ENCODE measurements around the gene PTPRN. TPM values are rescaled to one million over a fixed set of nuclear protein-coding genes. Genes with fewer than 3 reads are reported as not detected.
A peak's percentile ranks its signal among the peaks of the same experiment; 100 is the strongest.

PTPRN gene
- total RNA-seq, 2 experiments from 2014 or later, result not detected

GRCh38 chr2:219308142-219309101 lies 779 bp downstream of the PTPRN start:
- Histone ChIP-seq H3K9me3 (ENCODE audit: control insufficient read depth in 1 of 2, insufficient read depth in 1 of 2, low read length in 2 of 2) (peaks cover 0 to 26% of the 10 kb centered on the region in 2 experiments), H3K4me1 (ENCODE audit: insufficient read depth, low read length) (peaks cover 3% of the 10 kb centered on the region), H3K36me3 (ENCODE audit: insufficient read depth, low read length) (no peaks in the 10 kb centered on the region), H3K27ac (ENCODE audit: low read depth in 1 of 2, low read length in 2 of 2) (no peak overlapping the region), H3K4me3 (ENCODE audit: low read length) (no peak overlapping the region), H3K27me3 (ENCODE audit: control insufficient read depth in 1 of 2, insufficient read depth in 2 of 2, low read length in 2 of 2) (peaks cover 30 to 47% of the 10 kb centered on the region in 2 experiments)
- no peaks in the 10 kb centered on the region for H3K4me1 Mint-ChIP-seq (ENCODE audit: low read depth)
- no peaks in the 10 kb centered on the region for H3K36me3 Mint-ChIP-seq (ENCODE audit: low read depth)
- TF ChIP-seq CTCF (IDR thresholded peaks at IDR 0.05), result no peak
- peaks cover 67% of the 10 kb centered on the region for H3K27me3 Mint-ChIP-seq
- CTCF ChIA-PET, result interaction anchor here (0.7 kb wide), 1 partner anchor 97 kb away, joined by 3 read pairs; no protein-coding TSS in a partner anchor
- POLR2A ChIA-PET, result no interaction called here
- H3K9me3 Mint-ChIP-seq, result no peaks in the 10 kb centered on the region
- H3K27ac Mint-ChIP-seq, result no peak overlapping the region
- DNase-seq, result peak; percentile 50 to 81 (median 62)
- intact Hi-C loops (cut with DNase I, micrococcal nuclease), result loop anchor here in 1 of 2 experiments (10.0 kb wide), 1 partner anchor 344 kb away; no protein-coding TSS in a partner anchor
- H3K4me3 Mint-ChIP-seq, result no peak overlapping the region
- ATAC-seq (ENCODE audit: poor library complexity), result peak; percentile 81

- peaks cover 0 to 18% of the 10 kb centered on the region in 2 experiments for H3K9me3 ChIP-seq (ENCODE audit: control insufficient read depth in 1 of 2, insufficient read depth in 1 of 2, low read length in 2 of 2)
- Mint-ChIP-seq H3K9me3 (no peaks in the 10 kb centered on the region), H3K4me3 (no peak overlapping the region), H3K4me1 (ENCODE audit: low read depth) (no peaks in the 10 kb centered on the region), H3K27me3 (peaks cover 77% of the 10 kb centered on the region), H3K36me3 (ENCODE audit: low read depth) (no peaks in the 10 kb centered on the region), H3K27ac (no peak overlapping the region)
- TF ChIP-seq CTCF (IDR thresholded peaks at IDR 0.05), result no peak
- H3K36me3 ChIP-seq (ENCODE audit: insufficient read depth, low read length), result no peaks in the 10 kb centered on the region
- DNase-seq (no peak), ATAC-seq (ENCODE audit: poor library complexity) (no peak)
- POLR2A ChIA-PET, result no interaction called here
- H3K27me3 ChIP-seq (ENCODE audit: control insufficient read depth in 1 of 2, insufficient read depth in 2 of 2, low read length in 2 of 2), result peaks cover 37 to 50% of the 10 kb centered on the region in 2 experiments
- H3K4me1 ChIP-seq (ENCODE audit: insufficient read depth, low read length), result peaks cover 3% of the 10 kb centered on the region
- H3K27ac ChIP-seq (ENCODE audit: low read depth in 1 of 2, low read length in 2 of 2), result no peak overlapping the region
- H3K4me3 ChIP-seq (ENCODE audit: low read length), result no peak overlapping the region
- intact Hi-C loops (cut with DNase I, micrococcal nuclease), result loop anchor here in 1 of 2 experiments (10.0 kb wide), 1 partner anchor 341 kb away; no protein-coding TSS in a partner anchor
- CTCF ChIA-PET, result no interaction called here
Measured at GRCh38 chr2:219306047-219306446, 3.2 kb downstream of the PTPRN start.

GRCh38 chr2:219304223-219304622 lies 5.0 kb downstream of the PTPRN start:
- DNase-seq (no peak), ATAC-seq (ENCODE audit: poor library complexity) (no peak)
- ChIA-PET POLR2A (no interaction called here), CTCF (no interaction called here)
- H3K4me3 Mint-ChIP-seq, result no peak overlapping the region
- H3K9me3 Mint-ChIP-seq, result no peaks in the 10 kb centered on the region
- no peaks in the 10 kb centered on the region for H3K4me1 Mint-ChIP-seq (ENCODE audit: low read depth)
- Histone ChIP-seq H3K4me1 (ENCODE audit: insufficient read depth, low read length) (peaks cover 3% of the 10 kb centered on the region), H3K4me3 (ENCODE audit: low read length) (no peak overlapping the region), H3K9me3 (ENCODE audit: control insufficient read depth in 1 of 2, insufficient read depth in 1 of 2, low read length in 2 of 2) (peaks cover 0 to 21% of the 10 kb centered on the region in 2 experiments), H3K27ac (ENCODE audit: low read depth in 1 of 2, low read length in 2 of 2) (no peak overlapping the region), H3K27me3 (ENCODE audit: control insufficient read depth in 1 of 2, insufficient read depth in 2 of 2, low read length in 2 of 2) (peaks cover 33 to 36% of the 10 kb centered on the region in 2 experiments), H3K36me3 (ENCODE audit: insufficient read depth, low read length) (no peaks in the 10 kb centered on the region)
- H3K36me3 Mint-ChIP-seq (ENCODE audit: low read depth), result no peaks in the 10 kb centered on the region
- intact Hi-C loops (cut with DNase I, micrococcal nuclease), result loop anchor here in 1 of 2 experiments (10.0 kb wide), 1 partner anchor 339 kb away; no protein-coding TSS in a partner anchor
- peaks cover 72% of the 10 kb centered on the region for H3K27me3 Mint-ChIP-seq
- no peak overlapping the region for H3K27ac Mint-ChIP-seq
- no peak for TF ChIP-seq CTCF (IDR thresholded peaks at IDR 0.05)

Measured in CD4-positive, alpha-beta T cell (primary cell).